Activated naive CD4-positive, alpha-beta T cell treated with anti-CD3 and anti-CD28 coated beads, Interleukin-2, amount 50 U/mL, for 16 hours (primary cell): ENCODE results near the gene TGM2.

ENCODE experiments used
- DNase-seq: peaks from one replicate; pipeline ENCODE4 v3.0.0-alpha.2; 2020

TGM2 gene

DNA sequence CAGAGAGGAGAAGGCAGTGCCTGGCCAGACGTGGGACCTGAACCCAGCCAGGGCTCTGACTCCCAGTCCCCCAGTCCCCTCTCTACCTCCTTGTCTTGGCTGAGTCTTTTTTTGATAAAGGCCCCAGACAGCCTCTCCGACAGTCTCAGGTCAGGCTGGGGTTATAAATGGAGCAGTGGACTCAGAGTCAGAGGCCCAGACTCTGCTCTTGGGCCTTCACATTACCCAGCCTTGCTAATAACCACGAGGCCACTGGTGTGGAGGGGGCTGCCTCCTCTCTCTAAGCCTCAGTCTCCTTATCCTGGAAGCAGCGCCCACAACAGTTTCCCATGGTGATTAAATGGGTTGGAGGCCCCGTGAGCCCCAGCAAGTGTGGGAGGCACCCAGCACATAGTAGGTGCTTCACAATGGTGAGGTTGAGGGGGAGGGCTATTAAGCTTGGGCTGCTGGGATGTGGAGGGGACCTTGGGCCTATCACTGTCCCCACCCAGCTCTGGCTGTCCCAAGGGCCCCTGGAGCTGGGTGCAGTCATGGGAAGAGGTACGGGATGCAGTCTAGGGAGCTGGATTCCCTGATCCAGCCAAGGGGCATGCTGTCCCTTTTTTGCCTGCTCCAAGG is 35.7 kb downstream of the TGM2 start:
- DNase-seq, result no peak

DNA sequence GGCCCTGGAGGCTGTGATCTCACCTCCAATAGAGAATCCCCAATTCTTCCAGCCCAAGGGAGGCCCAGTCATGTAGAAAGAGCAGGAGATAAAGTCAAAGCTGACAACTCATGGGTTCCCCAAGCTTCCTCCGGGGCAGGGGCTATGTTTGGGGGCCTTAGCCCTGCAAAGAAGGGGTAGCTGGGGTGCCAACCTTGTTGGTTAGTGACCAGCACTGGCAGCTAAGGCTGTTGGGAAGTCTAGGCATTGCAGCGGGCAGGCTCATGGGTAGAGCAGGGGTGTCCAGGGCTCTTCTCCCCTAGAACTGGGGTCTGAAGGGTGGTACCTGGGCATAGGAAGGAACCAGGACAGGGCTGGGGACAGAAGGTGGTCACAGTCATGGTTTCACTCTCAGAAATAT is 36.4 kb downstream of the TGM2 start:
- DNase-seq, result no peak

DNA sequence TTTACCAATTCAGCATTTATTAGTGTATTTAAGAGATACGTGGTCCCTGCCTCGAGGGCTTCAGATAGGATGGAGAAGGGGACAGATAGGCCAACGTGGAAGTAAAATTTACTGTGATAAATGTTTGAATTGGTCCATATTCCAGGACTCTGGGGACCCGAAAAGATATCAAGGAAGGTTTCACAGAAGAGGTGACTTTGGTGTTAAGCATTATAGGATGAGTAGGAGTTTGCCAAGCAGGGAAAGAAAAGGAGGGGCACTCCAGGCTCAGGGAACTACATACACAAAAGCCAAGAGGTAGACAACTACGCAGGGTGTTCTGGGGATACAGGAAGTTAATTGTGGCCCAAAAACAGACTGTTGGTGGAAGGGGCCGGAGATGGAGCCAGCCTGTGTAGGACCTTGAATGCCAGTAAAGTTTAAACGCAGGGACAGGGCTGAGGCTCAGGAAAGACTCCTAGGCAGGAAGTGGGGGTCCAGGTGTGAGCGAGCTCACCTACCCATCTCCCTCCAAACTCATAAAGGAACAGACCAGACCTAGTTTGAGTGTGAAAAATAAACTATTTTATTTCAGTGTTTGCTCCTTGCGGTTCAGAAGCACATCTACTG is 37.0 kb downstream of the TGM2 start:
- DNase-seq, result no peak

DNA sequence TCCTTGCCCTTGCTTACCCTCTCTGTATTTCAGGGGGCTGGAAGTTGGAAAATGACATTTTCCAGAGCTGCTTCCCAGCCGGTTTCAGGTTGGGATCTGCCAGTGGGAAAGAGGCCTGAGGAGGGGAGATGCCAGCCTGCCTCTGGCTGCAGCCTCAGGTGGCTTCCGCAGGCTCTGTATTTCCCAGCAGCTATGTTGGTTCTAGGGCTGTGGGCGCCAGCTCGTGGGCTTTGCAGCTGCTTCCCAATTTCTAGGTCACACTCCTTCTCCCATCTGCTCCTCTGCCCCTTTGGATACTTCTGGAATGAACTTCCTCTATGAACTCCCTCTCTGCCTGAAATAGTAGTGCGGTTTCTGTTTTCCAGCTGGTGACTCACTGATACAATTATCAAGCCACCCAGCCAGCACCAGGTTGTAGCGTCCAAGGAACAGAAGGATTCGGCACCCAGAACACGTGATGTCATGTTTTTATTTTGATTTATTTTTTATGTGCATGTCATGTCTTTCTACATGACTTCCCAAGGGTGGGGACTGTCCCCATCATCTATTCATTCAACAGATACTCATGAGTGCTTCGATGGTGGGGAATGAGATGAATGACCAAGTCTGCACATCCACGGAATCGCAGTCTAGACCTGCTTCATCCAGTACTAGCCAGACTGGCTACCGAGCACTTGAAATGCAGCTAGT is 38.0 kb downstream of the TGM2 start:
- DNase-seq, result no peak

DNA sequence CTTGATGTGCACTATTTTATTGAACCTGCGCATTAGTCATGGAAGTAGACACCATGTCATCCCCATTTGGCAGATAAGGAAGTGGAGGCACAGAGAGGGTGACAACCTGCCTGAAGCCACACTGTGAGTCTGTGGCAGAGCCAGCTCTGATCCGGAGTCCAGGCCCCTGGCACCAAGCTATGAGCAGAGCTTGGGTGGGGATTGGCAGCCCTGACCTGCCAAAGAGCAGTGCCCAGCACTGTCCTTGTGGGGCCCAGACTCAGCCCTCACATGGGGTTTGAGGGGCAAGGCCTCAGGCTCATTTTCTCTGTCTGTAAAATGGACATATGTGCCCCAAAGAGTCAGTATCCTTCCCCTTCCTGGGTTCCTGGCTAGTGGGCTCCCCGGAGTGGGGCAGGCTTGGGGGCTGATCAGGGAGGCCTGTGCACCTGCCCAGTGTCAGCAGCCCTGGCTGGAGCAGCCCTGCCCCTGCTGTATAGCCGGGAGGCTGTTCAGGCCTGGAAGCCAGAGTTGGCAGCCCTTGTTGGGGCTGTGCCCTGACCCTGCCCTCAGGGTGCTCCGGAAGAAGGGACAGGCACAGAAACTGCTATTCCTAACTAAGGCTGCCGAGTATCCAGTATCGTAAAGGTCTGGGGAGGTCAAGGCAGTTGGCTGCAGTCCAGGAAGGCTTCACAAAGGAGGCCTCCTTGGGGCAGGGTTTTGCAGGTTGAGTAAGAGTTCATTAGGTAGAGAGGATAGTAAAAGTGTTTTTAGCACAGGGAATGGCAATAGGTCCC is 38.7 kb downstream of the TGM2 start:
- no peak for DNase-seq

DNA sequence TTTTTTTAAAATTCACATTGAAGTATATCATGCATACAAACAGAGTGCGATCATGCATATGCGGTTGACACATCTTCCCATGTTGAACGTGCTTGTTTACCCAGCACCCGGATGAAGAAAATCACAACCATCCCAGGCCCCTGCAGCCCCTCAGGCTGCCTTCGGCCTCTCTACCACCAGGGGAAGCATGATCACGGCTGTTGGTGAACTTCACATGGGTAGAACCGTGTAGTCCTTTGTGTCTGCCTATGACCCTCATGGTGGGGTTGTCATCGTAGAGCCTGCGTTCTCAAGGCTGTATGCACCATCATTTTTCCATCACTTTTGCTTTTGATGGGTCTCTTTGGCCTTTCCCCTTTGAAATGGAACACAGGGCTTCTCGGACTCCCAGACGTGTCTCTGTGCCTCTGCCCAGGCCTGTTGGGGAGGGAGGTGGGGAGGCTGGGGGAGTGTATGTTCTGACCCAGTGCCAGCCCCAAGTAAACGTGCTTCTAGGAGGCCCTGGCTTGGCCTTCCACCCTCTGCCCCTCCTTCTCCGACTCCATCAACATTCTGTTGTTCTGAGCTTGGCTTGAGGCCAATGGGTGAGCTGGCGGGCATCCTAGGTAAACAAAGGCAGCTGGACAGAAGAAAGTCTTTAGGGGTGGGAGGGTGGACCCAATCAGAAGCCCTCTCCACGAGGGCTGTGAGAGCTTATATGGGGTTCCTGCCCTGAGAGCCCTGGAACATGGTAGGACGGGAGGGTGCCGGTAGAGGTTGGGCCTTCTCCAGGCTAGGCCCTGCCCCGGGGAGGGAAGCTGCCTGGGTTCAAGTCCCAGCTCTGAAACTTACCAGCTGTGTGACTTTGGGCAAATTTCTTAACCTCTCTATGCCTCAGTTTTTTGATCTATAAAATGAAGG is 39.7 kb downstream of the TGM2 start:
- DNase-seq, result no peak

DNA sequence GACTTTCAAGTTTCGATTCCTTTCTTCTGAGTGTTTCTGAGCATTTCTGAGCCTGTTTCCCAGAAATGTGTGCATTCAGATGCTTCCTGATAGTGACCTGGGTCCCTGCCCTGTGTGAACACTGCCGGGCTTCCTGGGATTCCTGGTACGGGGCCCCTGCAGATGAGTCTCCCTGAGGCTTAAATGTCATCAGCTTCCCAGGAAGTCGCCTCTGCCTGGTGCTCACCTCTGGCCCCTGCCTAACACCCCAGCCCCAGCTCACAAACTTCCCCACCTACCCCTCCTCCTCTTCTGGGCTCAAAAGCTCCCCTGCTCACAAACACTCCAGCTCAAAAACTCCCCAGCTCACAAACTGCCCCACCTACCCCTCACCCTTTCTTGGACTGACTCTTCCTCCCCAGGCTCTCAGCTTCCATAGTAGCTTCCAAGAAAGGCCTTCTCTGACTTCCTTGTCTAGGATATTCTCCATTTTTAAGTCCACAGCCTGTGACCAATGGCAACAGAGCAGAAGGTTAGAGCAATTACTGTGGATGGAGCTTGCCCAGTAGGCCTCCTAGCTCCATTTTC is 42.0 kb downstream of the TGM2 start:
- DNase-seq, result no peak

DNA sequence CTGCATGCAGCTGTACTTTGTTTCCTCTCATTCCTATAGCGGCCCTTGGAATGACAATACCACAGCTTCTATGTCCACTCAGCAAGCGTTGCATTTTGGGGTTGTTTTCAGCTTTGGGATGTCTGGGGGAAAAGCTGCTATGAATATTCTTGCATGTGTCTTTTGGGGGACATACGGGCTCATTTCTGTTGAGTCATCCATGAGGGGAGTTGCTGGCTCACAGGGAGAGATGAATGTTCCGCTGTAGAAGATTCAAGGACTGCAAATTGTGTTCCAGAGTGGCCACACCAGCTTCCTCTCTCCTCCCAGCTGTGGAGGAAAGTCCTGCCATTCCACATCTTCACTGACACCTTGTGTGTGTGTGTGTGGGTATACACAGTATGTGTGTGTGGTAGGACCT is 43.3 kb downstream of the TGM2 start:
- no peak for DNase-seq

DNA sequence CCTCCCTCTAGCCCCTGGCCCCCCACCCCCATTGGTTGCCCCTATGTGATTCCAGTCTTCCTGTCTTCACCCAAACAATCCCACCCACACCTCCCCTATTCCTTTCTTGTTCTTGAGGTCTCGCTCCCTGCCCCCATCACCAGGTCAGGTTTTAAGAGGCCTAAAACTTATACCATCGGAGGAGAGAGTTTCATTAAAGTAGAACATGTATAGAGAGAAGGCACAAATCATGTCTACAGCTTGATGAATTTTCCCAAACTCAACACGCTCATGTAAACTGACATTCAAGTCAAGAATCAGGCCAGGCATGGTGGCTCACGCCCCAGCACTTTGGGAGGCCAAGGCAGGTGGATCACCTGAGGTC is 44.5 kb downstream of the TGM2 start:
- no peak for DNase-seq

DNA sequence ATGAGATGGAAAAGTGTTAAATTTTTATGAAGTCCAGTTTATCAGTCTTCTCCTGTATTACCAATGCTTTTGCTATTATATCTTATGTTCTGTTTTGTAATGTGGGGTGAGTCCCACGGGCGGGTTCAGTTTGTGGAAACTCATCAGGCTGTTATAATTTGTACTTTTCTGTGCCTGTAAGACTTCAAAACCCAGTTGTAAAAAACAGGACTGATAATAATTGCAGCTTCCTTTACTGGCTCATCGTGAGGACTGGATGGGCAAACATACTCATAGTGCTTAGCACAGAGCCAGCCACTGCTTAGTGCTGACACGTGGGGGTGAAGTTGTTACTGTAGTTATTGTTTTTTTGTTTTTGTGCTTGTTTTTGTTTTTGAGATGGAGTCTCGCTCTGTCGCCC is 45.6 kb downstream of the TGM2 start:
- DNase-seq, result no peak

DNA sequence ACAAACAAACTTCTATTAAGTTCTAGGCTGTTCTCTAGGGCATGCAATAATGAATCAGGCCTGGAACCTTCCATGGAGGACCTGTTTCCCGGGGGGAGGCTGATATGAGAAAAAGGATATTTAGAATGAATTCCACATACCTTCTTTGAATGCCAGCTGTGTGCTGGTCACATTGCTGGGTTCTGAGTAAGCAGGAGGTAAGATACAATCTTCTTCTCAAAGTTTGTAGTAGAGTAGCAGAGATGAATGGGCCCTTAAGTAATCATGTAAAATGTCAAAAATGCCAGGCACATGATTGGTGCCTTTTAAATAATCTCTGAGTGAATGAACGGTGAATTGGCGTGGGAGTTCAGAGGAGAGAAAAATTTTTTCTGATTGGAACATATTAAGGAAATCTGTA is 47.4 kb downstream of the TGM2 start:
- DNase-seq, result no peak

DNA sequence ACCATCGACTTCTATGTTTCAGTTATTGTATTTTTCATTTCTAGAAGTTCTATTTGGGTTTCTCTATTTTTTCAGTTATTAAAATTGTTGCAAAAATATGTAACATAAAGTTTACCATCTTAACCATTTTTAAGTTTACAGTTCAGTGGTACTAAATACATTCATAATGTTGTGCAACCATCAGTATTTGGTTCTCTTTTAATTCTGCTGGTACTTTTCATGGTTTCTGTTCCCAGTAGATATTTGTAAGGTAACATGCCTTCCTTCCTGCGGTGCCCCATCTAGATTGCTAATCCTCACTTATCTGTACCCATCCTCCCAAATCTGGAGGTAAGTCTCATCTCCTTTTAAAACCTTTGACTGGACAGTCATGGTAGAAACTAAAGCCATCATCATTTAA is 47.9 kb downstream of the TGM2 start:
- DNase-seq, result no peak

DNA sequence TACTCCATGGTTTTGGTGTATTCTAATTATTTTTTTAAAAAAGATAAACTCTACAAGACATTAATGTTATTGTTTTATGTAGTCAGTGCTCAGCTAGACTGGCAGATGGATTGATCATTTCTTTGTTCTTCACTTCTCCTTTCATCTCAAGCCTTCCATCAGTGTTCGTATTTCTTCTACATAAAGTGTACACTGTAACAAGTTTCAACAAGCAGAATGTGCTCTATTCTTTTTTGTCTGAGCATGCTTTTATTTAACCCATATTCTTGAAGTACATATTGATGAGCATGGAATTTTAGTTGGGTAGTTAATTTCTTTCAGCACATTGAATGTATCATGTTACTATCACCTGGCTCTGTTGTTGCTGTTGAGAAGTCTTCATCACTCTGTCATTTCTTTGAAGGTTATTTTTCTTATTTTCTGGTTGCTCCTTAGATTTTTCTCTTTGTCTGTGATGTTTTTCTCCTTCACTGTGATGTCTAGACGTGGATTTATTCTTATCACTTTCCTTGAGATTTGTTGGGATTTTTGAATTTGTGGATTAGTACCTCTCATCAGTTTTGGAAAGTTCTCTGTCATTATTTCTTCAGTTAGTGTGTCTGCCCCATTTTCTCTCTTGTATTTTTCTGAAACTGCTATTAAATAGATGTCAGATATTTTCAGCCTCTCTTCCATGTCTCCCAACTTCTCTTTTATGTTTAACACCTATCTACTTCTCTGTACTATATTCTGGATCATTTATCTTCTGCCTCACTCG is 48.5 kb downstream of the TGM2 start:
- DNase-seq, result no peak

DNA sequence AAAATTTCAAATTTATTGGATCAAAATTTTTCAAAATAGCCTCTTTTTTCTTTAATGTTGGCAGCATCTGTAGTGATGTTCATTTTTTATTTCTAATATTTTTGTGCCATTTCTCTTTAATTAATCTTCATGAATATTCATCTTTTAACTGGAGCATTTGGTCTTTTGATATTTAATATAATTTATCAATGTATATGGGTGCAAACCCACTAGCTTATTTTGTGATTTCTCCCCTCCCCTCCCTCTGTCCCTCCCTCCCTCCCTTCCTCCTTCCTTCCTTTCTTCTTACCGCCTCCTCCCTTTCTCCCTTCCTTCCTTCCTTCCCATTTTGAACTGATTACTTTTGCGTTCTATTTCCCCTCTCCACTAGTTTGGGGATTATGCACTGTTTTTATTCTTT is 49.2 kb downstream of the TGM2 start:
- DNase-seq, result no peak

DNA sequence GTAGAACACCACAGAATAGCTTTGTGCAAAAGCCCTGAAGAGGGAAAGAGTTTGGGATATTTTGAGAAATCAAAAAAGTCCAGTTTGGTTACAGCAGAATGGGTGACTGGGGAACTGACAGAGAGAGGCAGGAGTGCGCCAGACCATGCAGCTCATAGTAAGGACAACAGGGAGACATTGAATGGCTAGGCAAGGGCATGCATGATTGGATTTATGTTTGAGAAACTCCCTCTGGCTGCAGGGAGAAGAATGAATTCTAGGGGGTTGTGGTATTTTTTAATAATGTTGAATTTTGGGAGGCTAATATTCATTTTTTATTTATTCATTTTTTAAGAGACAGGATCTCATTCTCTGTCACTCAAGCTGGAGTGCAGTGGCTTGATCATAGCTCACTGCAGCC is 49.9 kb downstream of the TGM2 start:
- DNase-seq, result no peak

DNA sequence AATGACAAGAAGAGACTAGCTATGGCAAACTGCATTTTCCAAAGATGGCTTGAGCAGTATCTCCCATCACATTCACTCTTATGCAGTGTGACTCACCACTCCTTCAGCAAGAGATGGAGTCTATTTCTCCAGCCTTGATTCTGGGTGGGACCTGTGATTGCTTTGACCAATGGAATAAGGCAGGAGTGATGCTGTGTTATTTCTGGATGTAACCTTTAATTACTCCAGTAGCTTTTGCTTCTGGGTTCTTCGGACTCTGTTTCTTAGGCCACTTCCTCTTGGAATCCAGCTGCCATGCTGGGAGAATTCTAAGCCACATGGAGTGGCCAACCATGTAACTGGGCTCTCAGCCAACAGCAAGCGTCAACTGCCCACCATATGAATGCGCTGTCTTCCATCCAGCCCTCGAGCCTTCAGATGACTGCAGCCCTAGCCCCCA is 50.7 kb downstream of the TGM2 start:
- no peak for DNase-seq

DNA sequence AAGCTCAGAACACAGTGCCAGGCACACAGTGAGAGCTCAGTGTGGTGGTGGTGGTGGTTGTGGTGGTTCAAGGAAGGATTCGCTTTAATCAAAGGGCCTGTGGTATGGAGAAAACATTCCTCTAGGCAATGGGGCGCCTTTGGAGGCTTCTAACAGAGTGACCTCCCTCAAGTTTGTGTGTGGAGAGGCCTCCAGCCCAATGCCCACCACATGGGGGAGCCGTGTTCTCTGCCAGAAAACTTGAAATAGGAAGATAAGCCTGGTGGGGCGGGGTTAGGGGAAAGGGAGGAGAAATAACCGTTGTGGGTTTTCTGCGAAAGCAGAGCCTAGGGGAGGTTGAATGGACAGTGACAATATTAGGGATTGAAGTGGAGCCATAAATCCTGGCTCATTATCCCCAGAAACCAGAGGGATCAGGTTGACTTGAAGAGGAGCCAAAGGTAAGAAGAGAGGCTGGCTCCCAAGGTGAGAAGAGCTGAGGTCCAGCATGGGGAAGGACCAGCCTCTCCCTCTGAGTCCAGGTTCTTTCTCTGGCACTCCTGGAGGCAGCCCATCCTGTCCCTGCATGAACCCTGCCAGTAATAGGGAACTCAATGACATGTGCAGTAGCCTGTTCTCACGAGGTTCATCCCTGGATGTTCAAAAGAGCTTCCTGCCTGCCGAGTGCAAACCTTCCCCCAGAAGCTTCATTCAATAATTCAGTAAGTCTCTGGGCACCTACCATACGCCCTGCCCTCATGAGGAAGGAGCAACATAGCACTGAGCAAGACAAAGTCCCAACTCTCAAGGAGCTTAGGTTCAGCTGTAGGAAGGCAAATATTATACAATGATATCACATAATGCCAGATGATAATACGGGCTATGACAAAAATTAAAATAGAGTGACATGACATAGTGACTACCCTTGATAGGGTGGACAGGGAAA is 51.4 kb downstream of the TGM2 start:
- DNase-seq, result no peak

DNA sequence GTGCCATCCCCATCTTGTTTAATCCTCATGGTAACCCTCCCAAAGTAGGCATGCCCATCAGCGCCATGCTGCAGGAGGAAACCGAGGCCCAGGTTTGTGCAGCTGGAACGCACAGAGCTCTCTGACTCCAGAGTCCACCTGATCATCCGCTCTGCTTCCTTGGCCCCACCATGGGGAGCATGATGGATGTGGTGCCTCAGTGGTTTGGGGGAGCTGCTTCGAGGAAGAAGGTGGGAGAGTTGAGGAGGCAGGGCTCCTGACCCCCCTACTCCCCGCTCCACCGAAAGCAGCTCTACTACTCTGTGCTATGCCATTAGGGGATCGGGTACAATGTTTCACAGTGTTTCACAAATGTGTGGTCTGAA is 52.2 kb downstream of the TGM2 start:
- no peak for DNase-seq

DNA sequence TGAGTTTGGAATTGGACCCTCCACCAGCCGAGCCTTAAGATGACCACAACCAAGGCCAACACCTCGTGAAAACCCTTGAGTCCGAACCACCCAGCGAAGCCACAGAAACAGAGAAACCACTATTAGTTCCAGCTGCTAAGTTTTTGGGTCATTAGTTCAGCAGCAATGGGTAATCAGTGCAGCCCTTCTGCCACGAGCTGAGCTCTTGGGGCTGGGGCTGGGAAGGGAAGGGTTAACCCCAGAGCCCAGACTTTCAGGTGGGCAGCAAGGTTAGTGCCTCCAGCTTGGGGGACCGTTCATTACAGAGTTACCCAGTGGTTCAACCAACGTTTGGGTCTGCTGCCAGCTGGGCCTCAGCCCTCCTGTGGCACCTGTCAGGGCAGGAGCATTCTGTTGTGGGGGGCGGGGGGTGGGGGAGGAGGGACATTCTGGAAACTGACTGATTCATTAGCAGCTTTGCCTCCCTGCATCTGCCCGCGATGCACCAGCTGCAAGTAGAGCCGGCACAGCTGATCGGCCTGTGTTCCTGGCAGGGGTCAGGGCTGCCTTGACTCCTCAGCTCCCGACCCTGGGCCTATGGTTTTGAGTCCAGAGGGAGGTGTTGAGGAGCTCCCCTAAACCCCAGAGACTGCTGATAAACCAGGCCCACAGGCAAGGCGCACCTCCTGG is 52.7 kb downstream of the TGM2 start:
- DNase-seq, result no peak
